OCI-LY3 (cell line): ENCODE data around the gene LAMB3.

ENCODE experiments used
- CTCF ChIP-seq: fragments of 200-600, 300-600 bp; sonication (generic); IDR thresholded peaks from 2 replicates; pipeline ENCODE4 v1.5.1; 2014; ENCODE audit warnings: antibody characterized with exemption, low read length, low read depth
- EZH2phosphoT487 ChIP-seq: fragments of 200-600 bp; shearing (Covaris generic); IDR thresholded peaks from 2 replicates; pipeline ENCODE4 v1.6.1; 2018; ENCODE audit warnings: antibody characterized with exemption, mixed run types, low read depth

- no peak for TF ChIP-seq CTCF
- no peak for TF ChIP-seq EZH2phosphoT487
Measured at GRCh38 chr1:209624558-209625549, 27.4 kb downstream of the LAMB3 start.
